CD4-positive, alpha-beta T cell treated with Interleukin-15 for 1 hour (primary cell): ENCODE measurements around the gene SERTAD4.
"Not testable (repeated sequence)": the region's sequence is repeated elsewhere in the genome, so short reads cannot be mapped to it uniquely, and the experiment has no call there.

ENCODE experiments used
- DNase-seq: peaks from one replicate; pipeline ENCODE4 v3.0.0-alpha.2; 2020

SERTAD4 gene

GRCh38 chr1:210232511-210233215 lies at the start of gene SERTAD4:
TSS of gene SERTAD4 (plus strand) at chr1:210232796. CDS start at chr1:210237961, 5,165 bp downstream.
- DNase-seq, result no peak

DNA sequence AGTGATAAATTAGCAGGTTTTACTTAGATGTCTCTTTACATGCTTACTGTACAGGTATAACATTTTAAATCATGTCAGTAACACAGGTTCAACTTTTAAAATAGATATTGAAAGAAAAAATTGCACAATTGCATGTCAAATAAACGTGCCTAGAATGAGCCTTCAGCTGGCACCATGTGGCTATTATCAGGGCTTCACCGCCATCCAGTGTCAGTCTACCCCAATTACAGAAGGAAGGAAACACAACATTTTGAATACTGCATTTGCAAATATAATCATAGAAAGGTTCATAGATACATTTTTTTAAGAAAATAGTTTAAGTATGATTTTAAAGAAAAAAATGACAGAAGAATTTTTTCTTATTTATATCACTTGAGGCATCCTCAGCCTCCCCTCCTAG lies 47.5 kb upstream of the SERTAD4 start:
- DNase-seq, result no peak

DNA sequence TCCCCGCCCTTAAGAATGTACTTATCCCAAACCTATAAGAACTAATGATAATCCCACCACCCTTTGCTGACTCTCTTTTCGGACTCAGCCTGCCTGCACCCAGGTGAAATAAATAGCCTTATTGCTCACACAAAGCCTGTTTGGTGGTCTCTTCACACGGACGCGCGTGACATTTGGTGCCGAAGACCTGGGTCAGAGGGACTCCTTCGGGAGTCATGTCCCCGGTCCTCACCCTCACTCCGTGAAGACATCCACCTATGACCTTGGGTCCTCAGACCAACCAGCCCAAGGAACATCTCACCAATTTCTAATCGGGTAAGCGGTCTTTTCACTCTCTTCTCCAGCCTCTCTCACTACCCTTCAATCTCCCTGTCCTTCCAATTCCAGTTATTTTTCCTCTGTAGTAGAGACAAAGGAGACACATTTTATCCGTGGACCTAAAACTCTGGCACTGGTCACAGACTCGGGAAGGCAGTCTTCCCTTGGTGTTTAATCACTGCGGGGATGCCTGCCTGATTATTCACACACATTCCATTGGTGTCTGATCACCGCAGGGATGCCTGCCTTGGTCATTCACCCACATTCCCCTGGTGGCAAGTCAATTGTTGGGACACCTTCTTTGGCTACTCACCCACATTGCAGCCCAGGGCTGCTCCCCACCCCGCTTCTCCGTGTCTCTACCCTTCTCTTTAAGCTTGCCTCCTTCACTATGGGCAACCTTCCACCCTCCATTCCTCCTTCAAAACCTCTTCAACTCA lies 44.6 kb upstream of the SERTAD4 start:
- not testable (repeated sequence) for DNase-seq

DNA sequence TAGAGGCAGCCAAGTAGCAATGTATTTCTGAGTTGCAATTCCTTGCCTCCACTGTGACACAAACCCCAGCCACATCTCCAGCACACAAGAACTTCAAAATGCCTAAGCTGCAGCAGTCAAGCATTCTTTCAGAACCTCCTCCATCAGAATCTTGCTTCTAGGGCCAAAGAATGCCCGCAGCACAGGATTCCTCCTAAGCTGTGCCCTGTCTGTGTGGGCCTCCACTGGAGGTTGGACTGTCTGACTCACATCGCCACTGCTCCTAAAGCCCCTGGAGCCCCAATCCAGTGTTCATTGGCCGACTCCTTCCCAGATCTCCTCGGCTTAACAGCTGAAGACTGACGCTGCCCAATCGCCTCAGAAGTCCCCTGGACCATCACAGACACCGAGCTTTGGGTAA lies 43.2 kb upstream of the SERTAD4 start:
- DNase-seq, result no peak

GRCh38 chr1:210195635-210196160 lies 36.9 kb upstream of the SERTAD4 start:
- DNase-seq, result no peak

DNA sequence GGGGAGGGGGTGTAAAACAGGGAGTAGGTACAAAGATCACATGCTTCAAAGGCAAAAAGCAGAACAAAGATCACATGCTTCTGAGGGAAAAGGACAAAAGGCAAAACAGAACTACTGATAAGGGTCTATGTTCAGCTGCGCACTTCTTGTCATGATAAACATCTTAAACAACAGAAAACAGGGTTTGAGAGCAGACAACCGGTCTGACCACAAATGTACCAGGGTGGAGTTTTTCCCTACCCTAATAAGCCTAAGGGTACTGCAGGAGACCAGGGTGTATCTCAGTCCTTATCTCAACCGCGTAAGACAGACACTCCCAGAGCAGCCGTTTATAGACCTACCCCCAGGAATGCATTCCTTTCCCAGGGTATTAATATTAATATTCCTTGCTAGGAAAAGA lies 36.3 kb upstream of the SERTAD4 start:
- not testable (repeated sequence) for DNase-seq

- DNase-seq, result no peak
Observed at GRCh38 chr1:210198840-210199239, 33.8 kb upstream of the SERTAD4 start.

DNA sequence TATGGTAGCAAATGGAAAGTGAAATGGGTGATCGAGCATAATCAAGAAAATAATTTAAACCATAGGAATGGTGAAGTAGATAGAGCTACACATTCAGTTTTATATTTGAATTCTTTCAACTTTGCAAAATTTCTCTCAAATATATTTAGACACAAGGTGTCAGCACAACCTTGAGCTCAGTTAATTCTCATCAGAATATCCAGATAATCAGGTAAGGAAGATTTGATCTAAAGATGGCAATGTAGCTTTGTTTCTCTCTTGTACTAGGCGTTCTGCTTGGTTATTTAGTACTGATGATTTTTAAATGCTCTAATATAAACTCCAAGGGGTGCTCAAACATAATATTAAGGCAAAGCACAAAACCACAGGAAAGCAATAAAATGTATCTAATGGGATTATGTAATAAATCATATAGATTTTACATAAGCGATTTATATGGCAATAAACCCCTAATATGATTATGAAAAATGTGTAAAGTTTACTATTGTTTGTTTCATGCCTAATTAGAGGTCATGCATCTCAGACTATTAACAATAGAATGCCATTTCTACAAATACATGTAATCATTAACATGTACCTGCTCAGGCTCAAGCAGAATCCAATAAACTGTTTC lies 32.4 kb upstream of the SERTAD4 start:
- no peak for DNase-seq

- no peak for DNase-seq
Observed at GRCh38 chr1:210201681-210202080, 30.9 kb upstream of the SERTAD4 start.

- DNase-seq, result no peak
Observed at GRCh38 chr1:210207597-210208450, 24.8 kb upstream of the SERTAD4 start.

DNA sequence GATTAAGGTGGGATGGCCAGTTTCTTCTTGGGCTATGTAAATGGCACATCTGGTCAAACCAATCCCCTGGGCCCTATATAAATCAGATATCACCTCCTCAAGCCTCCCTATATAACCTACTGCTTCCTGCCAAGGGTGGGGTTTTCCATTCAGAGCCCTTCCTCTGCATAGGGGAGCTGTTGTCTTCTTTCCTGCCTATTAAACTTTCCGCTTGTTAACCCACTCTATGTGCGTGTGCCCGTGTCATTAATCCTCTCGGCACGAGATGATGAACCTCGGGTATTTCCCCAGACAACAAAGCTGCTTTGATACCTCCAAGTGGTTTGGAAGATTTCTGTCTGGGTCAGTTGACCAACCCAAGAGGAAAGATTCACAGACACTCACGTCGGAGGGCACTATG lies 19.3 kb upstream of the SERTAD4 start:
- DNase-seq, result no peak

- DNase-seq, result no peak
Observed at GRCh38 chr1:210214573-210215409, 17.8 kb upstream of the SERTAD4 start.

GRCh38 chr1:210217482-210217881 lies 15.1 kb upstream of the SERTAD4 start:
- DNase-seq, result no peak

- DNase-seq, result no peak
Observed at GRCh38 chr1:210218047-210218446, 14.5 kb upstream of the SERTAD4 start.

- DNase-seq, result no peak
Observed at GRCh38 chr1:210222340-210223006, 10.1 kb upstream of the SERTAD4 start.

GRCh38 chr1:210223226-210223904 lies 9.2 kb upstream of the SERTAD4 start:
- DNase-seq, result no peak

DNA sequence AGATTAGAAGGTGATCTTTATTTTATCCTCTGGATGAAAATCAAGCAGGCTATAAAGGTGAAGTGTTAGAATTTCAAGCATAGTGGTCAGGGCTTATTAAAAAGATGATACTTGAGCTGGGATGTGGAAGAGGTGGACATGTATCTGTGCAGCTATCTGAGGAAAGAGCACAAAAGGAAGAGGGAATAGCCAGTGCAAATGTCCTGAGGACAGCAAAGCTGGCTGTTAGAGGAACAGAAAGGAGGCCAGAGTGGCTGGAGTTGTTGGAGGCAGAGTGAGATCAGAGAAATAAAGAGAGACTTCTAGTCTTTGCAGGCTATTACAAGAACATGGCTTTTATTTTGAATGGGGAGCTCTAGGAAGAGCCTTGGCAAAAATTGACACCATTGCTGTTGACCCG lies 4.4 kb upstream of the SERTAD4 start:
- no peak for DNase-seq

GRCh38 chr1:210230149-210230695 lies 2.4 kb upstream of the SERTAD4 start:
- DNase-seq, result no peak

- no peak for DNase-seq
Observed at GRCh38 chr1:210231846-210232510, 618 bp upstream of the SERTAD4 start.

- no peak for DNase-seq
Observed at GRCh38 chr1:210233216-210233494, 559 bp downstream of the SERTAD4 start.
